PC-3 (cell line): ENCODE measurements around the gene PARP6. TPM values are rescaled to one million over a fixed set of nuclear protein-coding genes. Genes with fewer than 3 reads are reported as not detected.

ENCODE experiments used
- ATAC-seq: fragments of 200-7000 bp; cut with Tn5 transposase; 2 replicates; pipeline ENCODE4 v1.9.1; 2020; ENCODE audit warnings: mild to moderate bottlenecking, moderate library complexity
- BruUV-seq: library from RNA; stranded (reverse); fragments of 400-500 nt; replicated peaks from 2 replicates; lab custom pipeline; 2021; lab: Mats Ljungman, UMichigan
- CTCF ChIA-PET: fragments of 300-600 bp; sonication (Branson Sonifier 250); formaldehyde crosslinking; loops from one replicate; lab custom pipeline; 2022; ENCODE audit warnings: antibody characterized with exemption; lab: Charles Lee
- POLR2A ChIA-PET: fragments of 300-600 bp; sonication (Branson Sonifier 250); formaldehyde crosslinking; loops from one replicate; lab custom pipeline; 2022; ENCODE audit warnings: antibody characterized with exemption; ENCODE audit not compliant: unreplicated experiment; lab: Charles Lee
- DNase-seq: peaks from one replicate; pipeline ENCODE4 v3.0.0-alpha.2; 2015
- H2AFZ ChIP-seq: fragments of 300-600 bp; sonication (generic); 2 replicates; pipeline ENCODE4 v1.6.0; 2016; ENCODE audit warnings: antibody characterized with exemption, low read length
- H3F3A ChIP-seq: fragments of 300-600 bp; sonication (generic); one replicate; pipeline ENCODE4 v1.6.0; 2017; ENCODE audit warnings: antibody characterized with exemption, low read length, control low read depth, mild to moderate bottlenecking; ENCODE audit not compliant: unreplicated experiment
- H3K27ac ChIP-seq: fragments of 300-600 bp; sonication (generic); 2 replicates; pipeline ENCODE4 v1.5.1; 2016; ENCODE audit warnings: mild to moderate bottlenecking, low read length
- H3K27me3 ChIP-seq: fragments of 300-600 bp; sonication (generic); 2 replicates; pipeline ENCODE4 v1.6.1; 2016; ENCODE audit warnings: low read length, mixed read lengths
- H3K36me3 ChIP-seq: fragments of 300-600 bp; sonication (generic); 2 replicates; pipeline ENCODE4 v1.6.1; 2016; ENCODE audit warnings: low read depth, mixed run types, low read length, mixed read lengths
- H3K4me1 ChIP-seq: fragments of 300-600 bp; sonication (generic); 2 replicates; pipeline ENCODE4 v1.5.1; 2016; ENCODE audit warnings: low read length; ENCODE audit not compliant: insufficient read depth
- H3K4me2 ChIP-seq: fragments of 300-600 bp; sonication (generic); 2 replicates; pipeline ENCODE4 v1.6.0; 2016; ENCODE audit warnings: low read length
- H3K4me3 ChIP-seq: fragments of 300-600 bp; sonication (generic); 2 replicates; pipeline ENCODE4 v1.5.1; 2016; ENCODE audit warnings: mild to moderate bottlenecking, low read length, mixed read lengths
- H3K79me2 ChIP-seq: fragments of 300-600 bp; sonication (generic); 2 replicates; pipeline ENCODE4 v1.6.1; 2017; ENCODE audit warnings: low read length, mixed read lengths
- H3K9ac ChIP-seq: fragments of 300-600 bp; sonication (generic); 2 replicates; pipeline ENCODE4 v1.6.0; 2016; ENCODE audit warnings: mild to moderate bottlenecking, low read length
- H3K9me2 ChIP-seq: fragments of 300-600 bp; sonication (generic); replicated peaks from 2 replicates; pipeline ENCODE4 v1.6.1; 2016; ENCODE audit warnings: mixed run types, low read length, mixed read lengths
- H3K9me3 ChIP-seq: fragments of 300-600 bp; sonication (generic); 2 replicates; pipeline ENCODE4 v1.6.1; 2016; ENCODE audit warnings: low read length, mixed read lengths
- H4K20me1 ChIP-seq: fragments of 300-600 bp; sonication (generic); 2 replicates; pipeline ENCODE4 v1.6.1; 2016; ENCODE audit warnings: low read length, mixed read lengths
- CTCF ChIP-seq: fragments of 300-600 bp; sonication (generic); conservative IDR thresholded peaks from 2 replicates; pipeline ENCODE4 v1.5.1; 2017; ENCODE audit warnings: antibody characterized with exemption, low read depth, mild to moderate bottlenecking, low read length
- EZH2 ChIP-seq: fragments of 300-600 bp; sonication (generic); IDR thresholded peaks from one replicate; pipeline ENCODE4 v1.6.1; 2017; ENCODE audit warnings: antibody characterized with exemption, mild to moderate bottlenecking, low read length; ENCODE audit not compliant: unreplicated experiment
- EZH2phosphoT487 ChIP-seq: fragments of 300-600 bp; sonication (generic); IDR thresholded peaks from 2 replicates; pipeline ENCODE4 v1.6.1; 2018; ENCODE audit warnings: mild to moderate bottlenecking, antibody characterized with exemption, low read length, borderline replicate concordance
- intact Hi-C: fragments of 100-400 bp; cut with micrococcal nuclease; formaldehyde crosslinking; loops from 2 replicates; pipeline ENCODE4 v1.9.0; 2023
- total RNA-seq: library from RNA; depleted of rRNA; stranded (reverse); fragments of >200 nt; gene quantifications from 2 replicates; pipeline ENCODE4 v1.2.3, GENCODE V29; 2014

Gene PARP6
- total RNA-seq, 1 experiment from 2014 or later, result not detected

- Histone ChIP-seq H3F3A (peaks cover 14% of the 10 kb centered on the region), H3K79me2 (no peaks in the 10 kb centered on the region), H3K36me3 (peaks cover 41% of the 10 kb centered on the region), H3K9ac (no peak overlapping the region), H3K27me3 (no peaks in the 10 kb centered on the region), H3K4me3 (no peak overlapping the region), H3K9me3 (no peaks in the 10 kb centered on the region), H4K20me1 (peaks cover 21% of the 10 kb centered on the region), H3K4me2 (no peak overlapping the region), H3K27ac (no peak overlapping the region), H2AFZ (no peak overlapping the region), H3K4me1 (no peaks in the 10 kb centered on the region), H3K9me2 (no peaks in the 10 kb centered on the region)
- TF ChIP-seq CTCF, result no peak
- no peak for TF ChIP-seq EZH2
- TF ChIP-seq EZH2phosphoT487, result no peak
- ATAC-seq, result no peak; the same call in 1 of the 2 replicates
- ChIA-PET CTCF (no interaction called here), POLR2A (no interaction called here)
- BruUV-seq, result no TSS peak
- intact Hi-C loops, result no loop called here
- no peak for DNase-seq
Observed at GRCh38 chr15:72197041-72197459, 75.3 kb downstream of the PARP6 start.

- DNase-seq (no peak), ATAC-seq (peak; percentile 14)
- BruUV-seq, result no TSS peak
- H3K4me1 ChIP-seq, result no peaks in the 10 kb centered on the region
- no peaks in the 10 kb centered on the region for H3K9me2 ChIP-seq
- no peak overlapping the region for H2AFZ ChIP-seq
- H3K36me3 ChIP-seq, result peaks cover 36% of the 10 kb centered on the region
- H3F3A ChIP-seq, result peaks cover 8% of the 10 kb centered on the region
- intact Hi-C loops, result no loop called here
- ChIA-PET POLR2A (no interaction called here), CTCF (no interaction called here)
- no peak overlapping the region for H3K4me3 ChIP-seq
- H3K27me3 ChIP-seq, result no peaks in the 10 kb centered on the region
- no peak overlapping the region for H3K27ac ChIP-seq
- TF ChIP-seq CTCF (no peak), EZH2phosphoT487 (no peak), EZH2 (no peak)
- H3K79me2 ChIP-seq, result no peaks in the 10 kb centered on the region
- no peak overlapping the region for H3K4me2 ChIP-seq
- peaks cover 16% of the 10 kb centered on the region for H4K20me1 ChIP-seq
- no peak overlapping the region for H3K9ac ChIP-seq
- no peaks in the 10 kb centered on the region for H3K9me3 ChIP-seq
Observed at GRCh38 chr15:72196409-72197040, 75.8 kb downstream of the PARP6 start.

- H3K9me2 ChIP-seq, result no peaks in the 10 kb centered on the region
- H3K27me3 ChIP-seq, result no peaks in the 10 kb centered on the region
- H3K4me2 ChIP-seq, result no peak overlapping the region
- H3K4me1 ChIP-seq, result no peaks in the 10 kb centered on the region
- no peaks in the 10 kb centered on the region for H3K9me3 ChIP-seq
- peak; percentile 4; the same call in 1 of the 2 replicates for ATAC-seq
- peaks cover 3% of the 10 kb centered on the region for H4K20me1 ChIP-seq
- no peak overlapping the region for H3K4me3 ChIP-seq
- POLR2A ChIA-PET, result no interaction called here
- no peak overlapping the region for H3K9ac ChIP-seq
- H3K36me3 ChIP-seq, result peaks cover 22% of the 10 kb centered on the region
- BruUV-seq, result no TSS peak
- CTCF ChIA-PET, result no interaction called here
- H3K27ac ChIP-seq, result no peak overlapping the region
- intact Hi-C loops, result no loop called here
- TF ChIP-seq EZH2phosphoT487 (no peak), EZH2 (no peak), CTCF (no peak)
- no peak overlapping the region for H2AFZ ChIP-seq
- H3F3A ChIP-seq, result peaks cover under 1% of the 10 kb centered on the region
- H3K79me2 ChIP-seq, result no peaks in the 10 kb centered on the region
- DNase-seq, result peak; percentile 43
Observed at GRCh38 chr15:72195101-72195511, 77.2 kb downstream of the PARP6 start.
